ENCODE data around the gene CD40. TPM values are rescaled to one million over a fixed set of nuclear protein-coding genes. Genes with fewer than 3 reads are reported as not detected.

The CD40 gene
- total and polyA plus RNA-seq, 10 of the 15 experiments (the other 5 are each of a cell fraction or from before 2014, with no cell fraction given): 40.8 to 193 (median 89.5) TPM

GRCh38 chr20:46128310-46129151 is 10.4 kb downstream of the CD40 start (continued):
- TF ChIP-seq ATF2 (IDR thresholded peaks at IDR 0.05; ENCODE audit: low read length) (no peak), CUX1 (IDR thresholded peaks at IDR 0.05; ENCODE audit: insufficient replicate concordance, low read depth, low read length) (no peak), EED (IDR thresholded peaks at IDR 0.05; ENCODE audit: low read depth) (peak; percentile 54; the same call in 1 of the 2 replicates), POLR2AphosphoS5 (IDR thresholded peaks at IDR 0.05; ENCODE audit: low read length) (peak; percentile 57; the same call in 1 of the 2 replicates), LARP7 (IDR thresholded peaks at IDR 0.05) (no peak), HDAC6 (IDR thresholded peaks at IDR 0.05; ENCODE audit: unreplicated experiment) (no peak), SUPT20H (IDR thresholded peaks at IDR 0.05; ENCODE audit: borderline replicate concordance, control insufficient read depth, low read depth, low read length) (no peak), SMC3 (IDR thresholded peaks at IDR 0.05; ENCODE audit: borderline replicate concordance, low read length) (no peak; the same call in 1 of the 2 replicates), ZNF687 (IDR thresholded peaks at IDR 0.05) (no peak), KAT2A (conservative IDR thresholded peaks at IDR 0.05; ENCODE audit: control insufficient read depth, low read depth, low read length) (no peak), RELA (IDR thresholded peaks at IDR 0.05; ENCODE audit: borderline replicate concordance, partially characterized antibody) (no peak), GATAD2B (conservative IDR thresholded peaks at IDR 0.05; ENCODE audit: low read depth) (no peak), NR2C1 (IDR thresholded peaks at IDR 0.05) (no peak), SIX5 (IDR thresholded peaks at IDR 0.05; ENCODE audit: low read depth, low read length, severe bottlenecking) (no peak), RAD51 (IDR thresholded peaks at IDR 0.05) (no peak), MTA2 (IDR thresholded peaks at IDR 0.05; ENCODE audit: low read depth) (no peak), NFIC (IDR thresholded peaks at IDR 0.05; ENCODE audit: low read depth, low read length) (no peak), ZNF24 (IDR thresholded peaks at IDR 0.05) (no peak), GABPA (IDR thresholded peaks at IDR 0.05; ENCODE audit: low read depth) (no peak), PAX5 (IDR thresholded peaks at IDR 0.05; ENCODE audit: borderline replicate concordance, low read depth, low read length) (no peak), PML (IDR thresholded peaks at IDR 0.05; ENCODE audit: low read length) (no peak)

Data from GM12878 (cell line).